ENCODE measurements around the gene VGLL1. TPM values are rescaled to one million over a fixed set of nuclear protein-coding genes. Genes with fewer than 3 reads are reported as not detected.

The VGLL1 gene
- total RNA-seq (0.09 TPM), polyA plus RNA-seq (ENCODE audit: insufficient read depth in 1 of 8, insufficient read length in 8 of 8, low replicate concordance in 1 of 8) (1 to 10 TPM in 1 of 8 donors, under 1 TPM in 2, not detected in 5; 0.14 to 1.7 (median 0.16) TPM)
- long read RNA-seq, donor 1 = 0 reads
- long read RNA-seq, donor 2 = 0 reads
- long read RNA-seq, donor 3 = 0 reads
- long read RNA-seq, donor 4 = 0 reads
- long read RNA-seq, donor 5 = 0 reads
- long read RNA-seq, donor 6 = 0 reads
- long read RNA-seq, donor 7 = 0 reads
- long read RNA-seq, donor 8 = 0 reads
- long read RNA-seq, donor 9 = 0 reads
- long read RNA-seq, donor 10 = 0 reads
- long read RNA-seq, donor 11 = 0 reads

GRCh38 chrX:136531951-136532350 lies at the start of gene VGLL1:
TSS of gene VGLL1 (plus strand) at chrX:136532215. CDS start at chrX:136536021, 3,806 bp downstream.
- Histone ChIP-seq H3K27ac (ENCODE audit: low read length) (no peak within 1 kb of the TSS), H3K36me3 (ENCODE audit: control insufficient read depth, insufficient read depth, low read length) (no peaks in the 10 kb centered on the region), H3K4me1 (ENCODE audit: control insufficient read depth, insufficient read depth, low read length) (no peaks in the 10 kb centered on the region), H3K27me3 (ENCODE audit: control insufficient read depth, insufficient read depth, low read length) (peaks cover 23% of the 10 kb centered on the region), H3K9me3 (replicated peaks; ENCODE audit: control insufficient read depth, low read depth, low read length) (no peaks in the 10 kb centered on the region), H3K4me3 (ENCODE audit: low read length) (no peak within 1 kb of the TSS)
- WGBS (ENCODE audit: insufficient coverage) = 55% methylated on average over 2 of the region's 3 CpGs
- no peak for DNase-seq

- 60% methylated on average over 1 of the region's 4 CpGs for WGBS (ENCODE audit: insufficient coverage)
- DNase-seq = no peak
These were observed 44.4 kb upstream of the VGLL1 start, which contains the start of gene BRS3 for GRCh38 chrX:136487647-136488046. TSS of gene BRS3 (plus strand) at chrX:136487947. CDS start at chrX:136488115, 168 bp downstream.

GRCh38 chrX:136488706-136489105 lies 43.3 kb upstream of the VGLL1 start:
- Histone ChIP-seq H3K27me3 (ENCODE audit: control insufficient read depth, insufficient read depth, low read length) (peaks cover 8% of the 10 kb centered on the region), H3K36me3 (ENCODE audit: control insufficient read depth, insufficient read depth, low read length) (no peaks in the 10 kb centered on the region), H3K27ac (ENCODE audit: low read length) (no peak overlapping the region), H3K9me3 (replicated peaks; ENCODE audit: control insufficient read depth, low read depth, low read length) (no peaks in the 10 kb centered on the region), H3K4me1 (ENCODE audit: control insufficient read depth, insufficient read depth, low read length) (no peaks in the 10 kb centered on the region), H3K4me3 (ENCODE audit: low read length) (no peak overlapping the region)
- DNase-seq = no peak
- WGBS (ENCODE audit: insufficient coverage) = no CpG with 5 or more reads among the region's 5 CpGs

More at GRCh38 chrX:136487647-136488046, 44.4 kb upstream of the VGLL1 start, which contains the start of gene BRS3:
- peaks cover 11% of the 10 kb centered on the region for H3K27me3 ChIP-seq (ENCODE audit: control insufficient read depth, insufficient read depth, low read length)
- no peaks in the 10 kb centered on the region for H3K4me1 ChIP-seq (ENCODE audit: control insufficient read depth, insufficient read depth, low read length)
- H3K4me3 ChIP-seq (ENCODE audit: low read length) = no peak within 1 kb of the TSS
- no peaks in the 10 kb centered on the region for H3K9me3 ChIP-seq (replicated peaks; ENCODE audit: control insufficient read depth, low read depth, low read length)
- H3K27ac ChIP-seq (ENCODE audit: low read length) = no peak within 1 kb of the TSS
- H3K36me3 ChIP-seq (ENCODE audit: control insufficient read depth, insufficient read depth, low read length) = no peaks in the 10 kb centered on the region

- no peaks in the 10 kb centered on the region for H3K36me3 ChIP-seq (ENCODE audit: control insufficient read depth, insufficient read depth, low read length)
- H3K27me3 ChIP-seq (ENCODE audit: control insufficient read depth, insufficient read depth, low read length) = peaks cover 12% of the 10 kb centered on the region
- no peak for DNase-seq
- H3K4me1 ChIP-seq (ENCODE audit: control insufficient read depth, insufficient read depth, low read length) = peaks cover 7% of the 10 kb centered on the region
- no peaks in the 10 kb centered on the region for H3K9me3 ChIP-seq (replicated peaks; ENCODE audit: control insufficient read depth, low read depth, low read length)
- no peak overlapping the region for H3K4me3 ChIP-seq (ENCODE audit: low read length)
- H3K27ac ChIP-seq (ENCODE audit: low read length) = no peak overlapping the region
- WGBS (ENCODE audit: insufficient coverage) = no CpG with 5 or more reads among the region's 6 CpGs
These were observed 40.2 kb upstream of the VGLL1 start for GRCh38 chrX:136491832-136492231.

GRCh38 chrX:136493011-136493410 lies 39.0 kb upstream of the VGLL1 start:
- Histone ChIP-seq H3K36me3 (ENCODE audit: control insufficient read depth, insufficient read depth, low read length) (no peaks in the 10 kb centered on the region), H3K4me1 (ENCODE audit: control insufficient read depth, insufficient read depth, low read length) (peaks cover 7% of the 10 kb centered on the region), H3K27me3 (ENCODE audit: control insufficient read depth, insufficient read depth, low read length) (peaks cover 12% of the 10 kb centered on the region), H3K4me3 (ENCODE audit: low read length) (no peak overlapping the region), H3K27ac (ENCODE audit: low read length) (no peak overlapping the region), H3K9me3 (replicated peaks; ENCODE audit: control insufficient read depth, low read depth, low read length) (no peaks in the 10 kb centered on the region)
- no peak for DNase-seq
- WGBS (ENCODE audit: insufficient coverage) = 33% methylated on average over 1 of the region's 1 CpG

- Histone ChIP-seq H3K9me3 (replicated peaks; ENCODE audit: control insufficient read depth, low read depth, low read length) (no peaks in the 10 kb centered on the region), H3K36me3 (ENCODE audit: control insufficient read depth, insufficient read depth, low read length) (no peaks in the 10 kb centered on the region), H3K27me3 (ENCODE audit: control insufficient read depth, insufficient read depth, low read length) (peaks cover 9% of the 10 kb centered on the region), H3K4me1 (ENCODE audit: control insufficient read depth, insufficient read depth, low read length) (peaks cover 7% of the 10 kb centered on the region), H3K4me3 (ENCODE audit: low read length) (no peak overlapping the region), H3K27ac (ENCODE audit: low read length) (peak overlapping the region; percentile 29)
- no peak for DNase-seq
- WGBS (ENCODE audit: insufficient coverage) = 45% methylated on average over 3 of the region's 4 CpGs
These were observed 37.0 kb upstream of the VGLL1 start for GRCh38 chrX:136495043-136495442.

- H3K4me3 ChIP-seq (ENCODE audit: low read length) = peak overlapping the region; percentile 63
- peak overlapping the region; percentile 98 for H3K27ac ChIP-seq (ENCODE audit: low read length)
- no peak for DNase-seq
- no peaks in the 10 kb centered on the region for H3K36me3 ChIP-seq (ENCODE audit: control insufficient read depth, insufficient read depth, low read length)
- no peaks in the 10 kb centered on the region for H3K9me3 ChIP-seq (replicated peaks; ENCODE audit: control insufficient read depth, low read depth, low read length)
- peaks cover 7% of the 10 kb centered on the region for H3K27me3 ChIP-seq (ENCODE audit: control insufficient read depth, insufficient read depth, low read length)
- 38% methylated on average over 3 of the region's 13 CpGs for WGBS (ENCODE audit: insufficient coverage)
- peaks cover 7% of the 10 kb centered on the region for H3K4me1 ChIP-seq (ENCODE audit: control insufficient read depth, insufficient read depth, low read length)
These were observed 35.7 kb upstream of the VGLL1 start for GRCh38 chrX:136496186-136496763.

- 34% methylated on average over 107 of the region's 111 CpGs for WGBS (ENCODE audit: insufficient coverage)
- H3K27ac ChIP-seq (ENCODE audit: low read length) = peak overlapping the region; percentile 98
These were observed 35.1 kb upstream of the VGLL1 start for GRCh38 chrX:136496764-136497555.

GRCh38 chrX:136497556-136498052 lies 34.4 kb upstream of the VGLL1 start, which contains the start of gene HTATSF1:
TSS of gene HTATSF1 (plus strand) at chrX:136497592. CDS start at chrX:136497685, 93 bp downstream.
- Histone ChIP-seq H3K27me3 (ENCODE audit: control insufficient read depth, insufficient read depth, low read length) (peaks cover 4% of the 10 kb centered on the region), H3K4me1 (ENCODE audit: control insufficient read depth, insufficient read depth, low read length) (peaks cover 7% of the 10 kb centered on the region), H3K36me3 (ENCODE audit: control insufficient read depth, insufficient read depth, low read length) (peaks cover 2% of the 10 kb centered on the region), H3K27ac (ENCODE audit: low read length) (peak within 1 kb of the TSS; percentile 98), H3K4me3 (ENCODE audit: low read length) (peak within 1 kb of the TSS; percentile 73), H3K9me3 (replicated peaks; ENCODE audit: control insufficient read depth, low read depth, low read length) (no peaks in the 10 kb centered on the region)
- WGBS (ENCODE audit: insufficient coverage) = 41% methylated on average over 22 of the region's 35 CpGs
- no peak for DNase-seq

More at GRCh38 chrX:136496764-136497555, 35.1 kb upstream of the VGLL1 start:
- Histone ChIP-seq H3K36me3 (ENCODE audit: control insufficient read depth, insufficient read depth, low read length) (no peaks in the 10 kb centered on the region), H3K4me1 (ENCODE audit: control insufficient read depth, insufficient read depth, low read length) (peaks cover 7% of the 10 kb centered on the region), H3K27me3 (ENCODE audit: control insufficient read depth, insufficient read depth, low read length) (peaks cover 6% of the 10 kb centered on the region), H3K9me3 (replicated peaks; ENCODE audit: control insufficient read depth, low read depth, low read length) (no peaks in the 10 kb centered on the region), H3K4me3 (ENCODE audit: low read length) (peak overlapping the region; percentile 73)
- peak; percentile 95 for DNase-seq
